Cardiac muscle cell (in vitro differentiated cells and primary cell): ENCODE data around the gene DLEC1. TPM values are rescaled to one million over a fixed set of nuclear protein-coding genes. Genes with fewer than 3 reads are reported as not detected.

Experiments used
- DNase-seq, 2 donors: peaks; one replicate each; pipeline versions ENCODE4 v3.0.0 to v3.0.0-alpha.2; 2010 to 2017; ENCODE audit warnings: low read depth in 1 of 2, low spot score in 1 of 2
- H3K27ac ChIP-seq: fragments of 200-600 bp; sonication (generic); 2 replicates; pipeline ENCODE4 v1.5.1; 2016
- H3K27me3 ChIP-seq: fragments of 200-600 bp; sonication (generic); 2 replicates; pipeline ENCODE4 v1.6.0; 2016; ENCODE audit warnings: control low read depth
- H3K36me3 ChIP-seq: fragments of 200-600 bp; sonication (generic); 2 replicates; pipeline ENCODE4 v1.5.1; 2016; ENCODE audit warnings: control low read depth
- H3K4me1 ChIP-seq: fragments of 200-600 bp; sonication (generic); 2 replicates; pipeline ENCODE4 v1.8.1; 2017; ENCODE audit warnings: low read depth, mild to moderate bottlenecking, mixed run types
- H3K4me3 ChIP-seq: fragments of 200-600 bp; sonication (generic); 2 replicates; pipeline ENCODE4 v1.5.1; 2016; ENCODE audit warnings: mild to moderate bottlenecking
- H3K9me3 ChIP-seq: fragments of 200-600 bp; sonication (generic); 2 replicates; pipeline ENCODE4 v1.5.1; 2017; ENCODE audit warnings: low read depth, mild to moderate bottlenecking, control low read depth
- polyA plus RNA-seq: library from polyadenylated mRNA; unstranded; fragments of >200 nt; fragmentation: Nextera tagmentation; extraction: Ambion mirVana; gene quantifications from 2 replicates; pipeline ENCODE4 v1.2.1, GENCODE V29; 2016
- total RNA-seq: library from RNA; depleted of rRNA; stranded (reverse); fragments of >200 nt; gene quantifications from 2 replicates; pipeline ENCODE4 v1.2.3, GENCODE V29; 2016
- TF ChIP-seq, protein P1 (sequence below): IDR thresholded peaks from 2 replicates; pipeline ENCODE4 v1.5.1; 2012; ENCODE audit warnings: low read depth, mild to moderate bottlenecking, low read length

The DLEC1 gene
- total and polyA plus RNA-seq, 2 experiments from 2014 or later = 0.15 TPM; not detected in 1

DNA sequence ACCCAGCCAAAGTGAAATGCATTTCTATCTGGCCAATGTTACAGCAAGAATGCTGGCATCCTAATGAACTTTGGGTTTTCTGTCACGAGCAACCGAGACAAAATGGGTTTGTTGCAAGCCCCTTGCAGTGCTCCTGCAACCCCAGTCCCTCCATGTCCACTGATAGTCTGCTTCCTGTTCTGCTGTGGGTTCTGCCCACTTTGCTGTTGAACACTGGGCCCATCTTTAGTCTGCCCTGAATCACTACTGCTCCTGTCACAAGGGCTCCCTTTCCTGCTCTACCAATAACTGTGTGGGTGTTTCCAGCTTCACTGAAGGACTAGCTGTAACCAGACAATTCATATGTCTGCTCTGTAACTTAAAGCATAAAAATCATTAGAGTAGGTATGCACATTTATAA, 113.6 kb downstream of the DLEC1 start:
- no peak for DNase-seq
- TF ChIP-seq, protein P1, sequence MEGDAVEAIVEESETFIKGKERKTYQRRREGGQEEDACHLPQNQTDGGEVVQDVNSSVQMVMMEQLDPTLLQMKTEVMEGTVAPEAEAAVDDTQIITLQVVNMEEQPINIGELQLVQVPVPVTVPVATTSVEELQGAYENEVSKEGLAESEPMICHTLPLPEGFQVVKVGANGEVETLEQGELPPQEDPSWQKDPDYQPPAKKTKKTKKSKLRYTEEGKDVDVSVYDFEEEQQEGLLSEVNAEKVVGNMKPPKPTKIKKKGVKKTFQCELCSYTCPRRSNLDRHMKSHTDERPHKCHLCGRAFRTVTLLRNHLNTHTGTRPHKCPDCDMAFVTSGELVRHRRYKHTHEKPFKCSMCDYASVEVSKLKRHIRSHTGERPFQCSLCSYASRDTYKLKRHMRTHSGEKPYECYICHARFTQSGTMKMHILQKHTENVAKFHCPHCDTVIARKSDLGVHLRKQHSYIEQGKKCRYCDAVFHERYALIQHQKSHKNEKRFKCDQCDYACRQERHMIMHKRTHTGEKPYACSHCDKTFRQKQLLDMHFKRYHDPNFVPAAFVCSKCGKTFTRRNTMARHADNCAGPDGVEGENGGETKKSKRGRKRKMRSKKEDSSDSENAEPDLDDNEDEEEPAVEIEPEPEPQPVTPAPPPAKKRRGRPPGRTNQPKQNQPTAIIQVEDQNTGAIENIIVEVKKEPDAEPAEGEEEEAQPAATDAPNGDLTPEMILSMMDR = no peak
- H3K4me1 ChIP-seq = no peaks in the 10 kb centered on the region
- H3K4me3 ChIP-seq = no peak overlapping the region
- no peak overlapping the region for H3K27ac ChIP-seq
- no peaks in the 10 kb centered on the region for H3K27me3 ChIP-seq
- no peaks in the 10 kb centered on the region for H3K36me3 ChIP-seq
- H3K9me3 ChIP-seq = no peaks in the 10 kb centered on the region

DNA sequence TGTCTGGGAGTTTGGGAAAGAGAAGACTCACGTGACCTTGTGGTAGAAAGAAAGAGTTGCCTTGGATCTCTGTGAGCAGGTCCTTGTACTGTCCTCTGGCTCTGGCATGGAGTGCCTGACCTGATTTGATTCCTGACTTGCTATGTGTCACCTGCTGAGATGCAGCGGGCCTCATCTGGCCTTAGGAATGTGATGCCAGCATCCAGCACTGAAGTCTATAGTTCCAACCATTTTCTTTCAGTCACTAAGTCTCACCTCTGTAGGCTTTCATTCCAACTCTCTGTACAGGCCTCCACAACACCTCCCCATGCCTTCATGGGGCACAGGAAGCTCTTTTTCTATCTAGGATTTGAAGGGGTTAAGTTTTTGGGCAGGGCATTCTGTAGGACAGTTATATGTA, 114.2 kb downstream of the DLEC1 start:
- Histone ChIP-seq H3K4me1 (no peaks in the 10 kb centered on the region), H3K36me3 (no peaks in the 10 kb centered on the region), H3K27ac (no peak overlapping the region), H3K27me3 (no peaks in the 10 kb centered on the region), H3K4me3 (no peak overlapping the region), H3K9me3 (no peaks in the 10 kb centered on the region)
- TF ChIP-seq, protein P1 = no peak
- DNase-seq = no peak

GRCh38 chr3:38154033-38154494, 115.1 kb downstream of the DLEC1 start:
- peak in 1 of 2 donors; percentile 91 for DNase-seq
- no peak overlapping the region for H3K4me3 ChIP-seq

DNA sequence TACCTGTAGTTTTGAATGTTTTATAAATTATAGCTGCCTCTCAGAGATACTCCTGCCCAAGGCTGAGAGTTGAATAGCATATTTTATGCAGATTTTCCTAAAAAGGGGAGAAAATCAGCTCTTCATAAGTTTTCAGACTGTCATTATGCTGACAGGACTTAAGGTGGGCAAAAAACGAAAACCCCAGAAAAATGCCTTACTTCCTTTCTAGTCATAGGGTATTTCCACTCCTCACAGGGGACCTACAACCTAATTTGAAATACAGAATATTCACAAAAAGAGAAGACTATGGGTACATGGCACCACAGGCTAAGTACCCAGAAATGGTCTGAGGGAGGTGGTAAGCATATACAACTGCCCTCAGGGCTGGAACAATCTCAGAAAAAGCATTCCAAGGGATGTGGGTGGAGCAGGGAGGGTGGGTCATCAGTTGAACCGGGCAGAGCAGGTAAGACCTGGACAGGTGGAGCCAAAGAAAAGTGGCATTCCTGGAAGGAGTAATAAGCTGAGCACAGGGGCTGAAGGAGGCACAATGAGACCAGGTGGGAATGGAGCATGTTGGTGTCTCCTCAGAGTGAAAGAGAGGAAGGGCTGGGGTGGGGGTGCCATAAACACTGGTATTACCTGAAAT, 115.7 kb downstream of the DLEC1 start:
- H3K27me3 ChIP-seq = no peaks in the 10 kb centered on the region
- no peak overlapping the region for H3K27ac ChIP-seq
- H3K9me3 ChIP-seq = no peaks in the 10 kb centered on the region
- no peaks in the 10 kb centered on the region for H3K4me1 ChIP-seq
- H3K4me3 ChIP-seq = no peak overlapping the region
- TF ChIP-seq, protein P1 = no peak
- no peaks in the 10 kb centered on the region for H3K36me3 ChIP-seq
- DNase-seq = no peak

More at GRCh38 chr3:38154033-38154494, 115.1 kb downstream of the DLEC1 start:
- Histone ChIP-seq H3K27ac (no peak overlapping the region), H3K9me3 (no peaks in the 10 kb centered on the region), H3K4me1 (no peaks in the 10 kb centered on the region), H3K27me3 (no peaks in the 10 kb centered on the region), H3K36me3 (no peaks in the 10 kb centered on the region)
- TF ChIP-seq, protein P1 = no peak

GRCh38 chr3:38155825-38156224, 116.8 kb downstream of the DLEC1 start:
- no peaks in the 10 kb centered on the region for H3K27me3 ChIP-seq
- H3K9me3 ChIP-seq = no peaks in the 10 kb centered on the region
- no peak overlapping the region for H3K4me3 ChIP-seq
- H3K36me3 ChIP-seq = no peaks in the 10 kb centered on the region
- TF ChIP-seq, protein P1 = no peak
- DNase-seq = no peak
- H3K27ac ChIP-seq = no peak overlapping the region
- H3K4me1 ChIP-seq = no peaks in the 10 kb centered on the region
